Endothelial cell of hepatic sinusoid (primary cell): ENCODE results near the gene SYCP2L.
"Not testable (repeated sequence)": the region's sequence is repeated elsewhere in the genome, so short reads cannot be mapped to it uniquely, and the experiment has no call there.

Experiments used
- in situ Hi-C: cut with HindIII; loops from 2 replicates; pipeline ENCODE4 v1.10.0; 2017; ENCODE audit warnings: low sequenced_read_pairs

SYCP2L gene

GRCh38 chr6:10951675-10952282 lies 64.9 kb downstream of the SYCP2L start:
- in situ Hi-C loops: loop anchor here (5.0 kb wide), 1 partner anchor 126 kb away; no protein-coding TSS in a partner anchor

DNA sequence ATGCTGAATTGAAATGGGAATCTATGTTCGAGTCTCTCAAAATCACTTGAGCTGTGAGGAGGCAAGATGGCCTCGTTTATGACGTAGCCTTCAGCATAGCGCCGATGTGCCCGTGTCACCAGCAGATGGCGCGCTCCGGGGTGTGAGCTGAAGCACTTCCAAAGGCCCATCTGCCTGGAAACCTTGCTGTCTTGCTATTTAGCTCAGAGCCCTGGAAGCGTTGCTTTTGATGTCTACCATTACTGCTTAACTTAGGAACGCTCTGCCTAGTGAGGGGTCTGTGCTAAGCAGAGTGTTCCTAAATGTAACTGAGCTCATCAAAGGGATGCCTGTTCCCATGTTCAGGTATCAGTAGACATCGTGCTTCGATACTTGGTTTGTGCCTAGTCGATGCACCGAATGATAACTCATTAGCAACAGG lies 67.7 kb downstream of the SYCP2L start:
- in situ Hi-C loops: loop anchor here (5.0 kb wide), 1 partner anchor 123 kb away; no protein-coding TSS in a partner anchor

- in situ Hi-C loops: no loop called here
Observed at GRCh38 chr6:10956776-10957175, 69.9 kb downstream of the SYCP2L start.

DNA sequence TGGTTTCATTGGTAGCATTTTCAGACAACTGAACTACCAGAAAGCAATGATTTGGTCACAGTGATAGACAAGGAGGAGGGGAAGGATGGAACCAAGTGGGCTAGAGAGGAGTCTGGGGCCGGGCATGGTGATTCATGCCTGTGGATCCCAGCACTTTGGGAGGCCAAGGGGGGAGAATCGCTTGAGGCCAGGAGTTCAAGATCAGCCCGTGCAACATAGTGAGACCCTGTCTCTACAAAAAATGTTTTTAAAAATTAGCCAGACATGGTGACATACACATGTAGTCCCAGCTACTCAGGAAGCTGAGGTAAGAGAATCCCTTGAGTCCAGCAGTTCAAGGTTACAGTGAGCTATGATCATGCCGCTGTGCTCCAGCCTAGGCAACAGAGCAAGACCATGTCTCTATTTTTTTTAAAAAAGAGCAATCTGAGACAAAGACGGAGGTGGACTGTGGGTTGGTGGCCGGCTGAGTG lies 70.6 kb downstream of the SYCP2L start:
- in situ Hi-C loops: no loop called here

DNA sequence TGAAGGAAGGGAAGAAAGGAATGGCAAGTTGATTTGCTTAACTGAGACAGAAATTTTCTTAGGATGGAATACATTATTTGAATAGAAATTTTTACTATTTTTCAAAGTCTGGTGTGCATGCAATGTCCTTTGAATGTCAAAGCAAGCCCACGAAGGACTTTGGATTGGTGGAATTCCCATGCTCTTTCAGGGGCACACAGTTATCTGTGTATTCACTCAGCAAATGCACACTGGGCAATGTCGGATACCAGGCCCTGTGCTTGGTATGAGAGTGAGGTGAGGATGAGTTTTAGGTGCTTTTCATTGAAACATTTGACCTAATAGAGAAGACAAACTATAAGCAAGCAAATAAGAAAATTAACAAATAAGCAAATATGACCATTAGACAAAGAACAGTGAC lies 73.3 kb downstream of the SYCP2L start:
- in situ Hi-C loops: no loop called here

DNA sequence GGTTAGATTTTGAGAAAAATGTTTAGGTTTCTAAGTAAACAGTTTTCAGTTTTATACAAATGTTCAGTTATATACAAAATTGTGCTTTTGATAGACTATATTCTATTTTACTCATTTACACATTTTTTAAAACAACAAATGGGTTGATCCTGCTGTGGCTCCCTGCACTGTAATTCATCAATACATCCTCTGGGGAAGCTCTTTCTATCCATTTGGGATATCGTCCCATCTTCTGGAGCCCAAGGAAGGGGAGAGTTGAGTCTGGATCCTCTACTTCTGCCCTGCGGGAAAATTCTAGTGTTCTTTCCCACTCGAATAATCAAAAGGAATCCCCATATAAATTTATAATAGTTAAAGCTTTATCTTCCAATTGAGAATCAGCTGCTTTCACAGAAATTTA lies 75.0 kb downstream of the SYCP2L start:
- in situ Hi-C loops: no loop called here

GRCh38 chr6:10962673-10963072 lies 75.8 kb downstream of the SYCP2L start:
- in situ Hi-C loops: no loop called here

GRCh38 chr6:10963113-10963512 lies 76.3 kb downstream of the SYCP2L start:
- in situ Hi-C loops: no loop called here

GRCh38 chr6:10964684-10965083 lies 77.8 kb downstream of the SYCP2L start:
- in situ Hi-C loops: loop anchor here (5.0 kb wide), 1 partner anchor 63 kb away; no protein-coding TSS in a partner anchor

DNA sequence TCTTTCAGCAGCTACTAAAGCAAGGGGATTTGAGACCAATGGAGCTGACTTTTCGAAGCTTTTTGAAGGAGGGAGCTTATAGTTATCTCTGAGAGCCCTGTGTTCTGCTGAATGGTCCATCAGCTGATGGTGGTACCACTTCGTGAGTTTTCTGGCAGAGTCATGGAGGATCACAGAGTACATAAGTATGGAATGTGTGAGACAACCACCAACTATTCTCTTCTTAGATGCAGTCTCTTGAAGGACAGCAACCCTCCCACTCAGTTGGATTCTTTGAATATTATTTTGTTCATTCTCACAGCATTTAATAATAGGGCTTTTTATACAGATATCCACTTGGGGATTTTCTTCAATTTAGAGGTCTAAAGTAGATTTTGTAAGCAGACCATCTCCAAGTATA lies 81.9 kb downstream of the SYCP2L start:
- in situ Hi-C loops: loop anchor here (5.0 kb wide), 1 partner anchor 59 kb away; no protein-coding TSS in a partner anchor

- in situ Hi-C loops: no loop called here
Observed at GRCh38 chr6:10970731-10971130, 83.9 kb downstream of the SYCP2L start.

DNA sequence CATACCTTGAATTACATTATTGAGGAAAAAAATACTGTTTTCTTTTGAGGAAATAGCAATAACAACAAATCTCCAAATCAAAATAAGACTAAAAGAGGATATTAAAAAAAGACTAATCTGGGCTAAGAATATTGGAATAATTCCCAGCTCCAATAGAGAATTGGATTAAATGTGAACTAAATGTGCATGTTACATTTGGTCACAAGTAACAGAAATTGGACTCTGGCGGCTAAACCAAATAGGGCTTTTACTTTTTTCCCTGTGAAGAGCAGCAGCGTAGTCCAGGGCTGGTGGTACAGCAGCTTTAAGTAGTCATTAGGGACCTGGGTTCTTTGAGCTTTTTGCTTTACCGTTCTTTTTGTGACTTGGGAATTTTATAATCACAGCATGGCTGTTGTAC lies 85.3 kb downstream of the SYCP2L start:
- in situ Hi-C loops: no loop called here

DNA sequence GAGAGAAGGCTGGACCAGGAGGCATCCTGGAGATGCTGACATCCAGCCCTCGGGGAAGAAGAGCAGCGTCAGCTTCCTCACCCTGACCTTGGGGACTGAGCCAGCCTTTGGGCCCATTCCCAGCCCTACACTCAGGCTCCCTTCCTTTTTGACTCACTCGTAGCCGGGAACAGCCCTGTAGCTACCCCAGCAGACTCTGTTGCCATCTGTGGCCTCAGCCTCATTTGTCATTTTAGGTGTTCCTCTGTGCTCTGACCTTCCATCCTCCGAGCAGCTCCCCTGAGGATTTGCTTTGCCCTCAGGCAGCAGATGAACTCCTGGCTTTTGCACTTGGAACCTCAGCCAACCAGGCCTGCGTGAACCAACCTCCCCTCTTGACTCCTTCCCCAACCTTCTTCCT lies 89.7 kb downstream of the SYCP2L start:
- in situ Hi-C loops: no loop called here

DNA sequence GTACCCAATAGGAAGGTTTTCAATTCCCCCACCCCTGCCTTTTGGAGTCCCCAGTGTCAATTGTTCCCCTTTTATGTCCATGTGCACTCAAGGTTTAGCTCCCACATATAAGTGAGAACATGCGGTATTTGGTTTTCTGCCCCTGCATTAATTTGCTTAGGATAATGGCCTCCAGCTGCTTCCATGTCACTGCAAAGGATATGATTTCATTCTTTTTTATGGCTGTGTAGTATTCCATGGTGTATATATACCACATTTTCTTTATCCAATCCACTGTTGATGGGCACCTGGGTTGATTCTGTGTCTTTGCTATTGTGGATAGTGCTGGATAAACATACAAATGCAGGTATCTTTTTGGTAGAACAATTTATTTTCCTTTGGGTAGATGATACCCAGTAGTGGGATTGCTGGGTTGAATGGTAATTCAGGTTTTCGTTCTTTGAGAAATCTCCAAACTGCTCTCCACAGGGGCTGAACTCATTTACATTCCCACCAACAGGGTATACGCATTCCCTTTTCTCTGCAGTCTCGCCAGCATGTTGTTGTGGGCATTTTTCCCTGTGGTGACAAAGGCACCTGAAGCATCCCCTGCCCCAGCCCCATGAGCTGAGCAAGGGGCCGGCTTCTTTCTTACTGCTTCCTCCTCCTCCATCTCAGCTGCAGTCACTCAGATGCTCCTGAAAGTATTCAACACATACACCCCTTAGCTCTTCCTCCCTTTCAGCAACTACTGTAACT lies 90.5 kb downstream of the SYCP2L start:
- in situ Hi-C loops: no loop called here

GRCh38 chr6:10979603-10980002 lies 92.8 kb downstream of the SYCP2L start:
- in situ Hi-C loops: no loop called here

DNA sequence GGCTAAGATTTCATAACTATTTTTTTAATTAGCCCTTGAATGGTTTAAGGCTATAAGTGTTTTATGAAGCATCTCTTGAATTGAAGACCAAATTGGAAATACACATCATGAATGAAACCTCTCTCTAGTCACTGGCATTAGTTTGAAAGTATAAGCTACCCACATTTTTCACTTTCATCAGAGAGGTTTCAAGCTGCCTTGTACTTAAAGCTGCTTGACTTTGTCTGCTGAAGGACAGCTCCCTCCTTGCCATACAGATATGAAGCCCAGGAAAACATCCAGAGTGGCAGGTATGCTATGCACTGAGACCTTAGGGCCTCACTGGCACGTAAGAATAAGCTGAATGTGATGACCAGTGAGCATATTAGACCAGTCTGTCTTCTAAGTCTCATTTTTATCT lies 94.6 kb downstream of the SYCP2L start:
- in situ Hi-C loops: no loop called here

DNA sequence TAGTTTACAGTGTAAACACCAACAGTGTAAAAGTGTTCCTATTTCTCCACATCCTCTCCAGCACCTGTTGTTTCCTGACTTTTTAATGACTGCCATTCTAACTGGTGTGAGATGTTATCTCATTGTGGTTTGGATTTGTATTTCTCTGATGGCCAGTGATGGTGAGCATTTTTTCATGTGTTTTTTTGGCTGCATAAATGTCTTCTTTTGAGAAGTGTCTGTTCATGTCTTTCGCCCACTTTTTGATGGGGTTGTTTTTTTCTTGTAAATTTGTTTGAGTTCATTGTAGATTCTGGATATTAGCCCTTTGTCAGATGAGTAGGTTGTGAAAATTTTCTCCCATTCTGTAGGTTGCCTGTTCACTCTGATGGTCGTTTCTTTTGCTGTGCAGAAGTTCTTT lies 98.1 kb downstream of the SYCP2L start:
- in situ Hi-C loops: not testable (repeated sequence)

GRCh38 chr6:10989587-10989986 lies 102.7 kb downstream of the SYCP2L start:
- in situ Hi-C loops: no loop called here

- in situ Hi-C loops: no loop called here
Observed at GRCh38 chr6:10991115-10991514, 104.3 kb downstream of the SYCP2L start.

GRCh38 chr6:10993896-10994295 lies 107.0 kb downstream of the SYCP2L start:
- in situ Hi-C loops: no loop called here

- in situ Hi-C loops: no loop called here
Observed at GRCh38 chr6:10995114-10995707, 108.4 kb downstream of the SYCP2L start.

GRCh38 chr6:10999994-11000393 lies 113.1 kb downstream of the SYCP2L start:
- in situ Hi-C loops: no loop called here
